SK-N-SH treated with all-trans-retinoic acid at 6 μM for 48 hours (cell line): ENCODE results near the gene ALG11.

Source experiments
- ATAC-seq: fragments of 200-7000 bp; cut with Tn5 transposase; 3 replicates; pipeline ENCODE4 v1.9.1; 2020; ENCODE audit warnings: mild to moderate bottlenecking, moderate library complexity
- BACH2 ChIP-seq: fragments of 250-450 bp; sonication (Bioruptor Pico); IDR thresholded peaks from 2 replicates; pipeline ENCODE4 v1.9.0; 2021; ENCODE audit warnings: mild to moderate bottlenecking, borderline replicate concordance
- CREB5 ChIP-seq: fragments of 250-450 bp; sonication (Bioruptor Pico); IDR thresholded peaks from 2 replicates; pipeline ENCODE4 v1.5.1; 2020; ENCODE audit warnings: low read depth, mild to moderate bottlenecking, moderate library complexity
- CSDC2 ChIP-seq: fragments of 250-450 bp; sonication (Bioruptor Pico); IDR thresholded peaks from 2 replicates; pipeline ENCODE4 v1.5.0; 2020; ENCODE audit warnings: mild to moderate bottlenecking, moderate library complexity
- CSRNP3 ChIP-seq: fragments of 250-450 bp; sonication (Bioruptor Pico); IDR thresholded peaks from 2 replicates; pipeline ENCODE4 v1.5.1; 2021; ENCODE audit warnings: mild to moderate bottlenecking, moderate library complexity
- ESRRG ChIP-seq: fragments of 250-450 bp; sonication (Bioruptor Pico); IDR thresholded peaks from 2 replicates; pipeline ENCODE4 v1.6.1; 2021; ENCODE audit warnings: mild to moderate bottlenecking
- GLIS3 ChIP-seq: fragments of 250-450 bp; sonication (Bioruptor Pico); IDR thresholded peaks from 2 replicates; pipeline ENCODE4 v1.5.0; 2020; ENCODE audit warnings: mild to moderate bottlenecking, moderate library complexity
- OSR1 ChIP-seq: fragments of 250-450 bp; sonication (Bioruptor Pico); IDR thresholded peaks from 2 replicates; pipeline ENCODE4 v1.8.0; 2022; ENCODE audit warnings: moderate library complexity, mild to moderate bottlenecking, inconsistent platforms
- PATZ1 ChIP-seq: fragments of 250-450 bp; sonication (Bioruptor Pico); IDR thresholded peaks from 2 replicates; pipeline ENCODE4 v1.8.0; 2020; ENCODE audit warnings: mild to moderate bottlenecking, moderate library complexity, borderline replicate concordance
- PPARA ChIP-seq: fragments of 250-450 bp; sonication (Bioruptor Pico); IDR thresholded peaks from 2 replicates; pipeline ENCODE4 v1.5.0; 2020; ENCODE audit warnings: mild to moderate bottlenecking, borderline replicate concordance
- RARB ChIP-seq: fragments of 250-450 bp; sonication (Bioruptor Pico); IDR thresholded peaks from 2 replicates; pipeline ENCODE4 v1.8.0; 2021; ENCODE audit warnings: mild to moderate bottlenecking, moderate library complexity
- SNAI2 ChIP-seq: fragments of 250-450 bp; sonication (Bioruptor Pico); IDR thresholded peaks from 2 replicates; pipeline ENCODE4 v1.5.0; 2020; ENCODE audit warnings: mild to moderate bottlenecking, moderate library complexity
- TCF4 ChIP-seq: fragments of 250-450 bp; sonication (Bioruptor Pico); IDR thresholded peaks from 2 replicates; pipeline ENCODE4 v1.8.0; 2021; ENCODE audit warnings: mild to moderate bottlenecking, moderate library complexity, borderline replicate concordance
- TOX ChIP-seq: fragments of 250-450 bp; sonication (Bioruptor Pico); IDR thresholded peaks from 2 replicates; pipeline ENCODE4 v1.8.0; 2021; ENCODE audit warnings: mild to moderate bottlenecking, moderate library complexity, borderline replicate concordance
- ZC3H10 ChIP-seq: fragments of 250-450 bp; sonication (Bioruptor Pico); IDR thresholded peaks from 2 replicates; pipeline ENCODE4 v1.5.1; 2021; ENCODE audit warnings: mild to moderate bottlenecking, moderate library complexity
- ZFP30 ChIP-seq: fragments of 450-650 bp; formaldehyde crosslinking; IDR thresholded peaks from 2 replicates; pipeline ENCODE4 v1.5.0; 2022; ENCODE audit warnings: mild to moderate bottlenecking, moderate library complexity
- ZNF565 ChIP-seq: fragments of 450-650 bp; formaldehyde crosslinking; conservative IDR thresholded peaks from 2 replicates; pipeline ENCODE4 v1.5.0; 2020; ENCODE audit warnings: low read depth, mild to moderate bottlenecking, moderate library complexity
- ZNF70 ChIP-seq: fragments of 450-650 bp; formaldehyde crosslinking; IDR thresholded peaks from 2 replicates; pipeline ENCODE4 v1.5.0; 2020; ENCODE audit warnings: mild to moderate bottlenecking, moderate library complexity
- ZNF8 ChIP-seq: fragments of 450-650 bp; formaldehyde crosslinking; IDR thresholded peaks from 2 replicates; pipeline ENCODE4 v1.5.0; 2020; ENCODE audit warnings: mild to moderate bottlenecking, moderate library complexity

Gene ALG11

GRCh38 chr13:52022356-52022755 lies 10.2 kb downstream of the ALG11 start:
- TF ChIP-seq OSR1 (CRISPR knock-in tag) (no peak), ZNF565 (no peak), TOX (CRISPR knock-in tag) (no peak), CREB5 (no peak), ZC3H10 (CRISPR knock-in tag) (no peak)
- no peak for ATAC-seq

- no peak for TF ChIP-seq PATZ1
- no peak for TF ChIP-seq CREB5
- TF ChIP-seq GLIS3 = no peak
Observed at GRCh38 chr13:52024481-52024880, 12.3 kb downstream of the ALG11 start, which contains the start of gene UTP14C. Gene UTP14C (plus strand): TSS chr13:52024691. CDS start chr13:52028805, 4,114 bp downstream.

GRCh38 chr13:52025475-52026245 lies 13.5 kb downstream of the ALG11 start:
- ATAC-seq = no peak
- TF ChIP-seq GLIS3 (no peak), CSDC2 (no peak), BACH2 (no peak), ZNF70 (CRISPR knock-in tag) (no peak), OSR1 (CRISPR knock-in tag) (no peak), ESRRG (no peak), ZC3H10 (CRISPR knock-in tag) (no peak), ZFP30 (no peak), PATZ1 (no peak), CSRNP3 (no peak), ZNF565 (no peak), TOX (CRISPR knock-in tag) (no peak), TCF4 (CRISPR knock-in tag) (no peak), PPARA (CRISPR knock-in tag) (no peak)
- TF ChIP-seq, all 23 proteins: peak for 0

More at GRCh38 chr13:52024481-52024880, 12.3 kb downstream of the ALG11 start, which contains the start of gene UTP14C:
- no peak for ATAC-seq

- no peak for TF ChIP-seq SNAI2
- TF ChIP-seq RARB (CRISPR knock-in tag) = no peak
- TF ChIP-seq OSR1 (CRISPR knock-in tag) = no peak
- no peak for TF ChIP-seq ZNF8 (CRISPR knock-in tag)
- no peak for TF ChIP-seq TOX (CRISPR knock-in tag)
- no peak for TF ChIP-seq PATZ1
- no peak for TF ChIP-seq ZNF70 (CRISPR knock-in tag)
- TF ChIP-seq TCF4 (CRISPR knock-in tag) = no peak
- no peak for ATAC-seq
Observed at GRCh38 chr13:52026246-52026626, 14.0 kb downstream of the ALG11 start.
